HG03039 (cell line): ENCODE data around the gene FUT3.
"Not testable (repeated sequence)": the region's sequence is repeated elsewhere in the genome, so short reads cannot be mapped to it uniquely, and the experiment has no call there.

Experiments
- ATAC-seq: cut with Tn5 transposase; IDR thresholded peaks from one replicate; pipeline ENCODE4 v1.9.1; 2021; ENCODE audit warnings: mild to moderate bottlenecking, moderate library complexity; ENCODE audit not compliant: unreplicated experiment

The FUT3 gene

GRCh38 chr19:5851302-5851701, at the start of gene FUT3:
FUT3 (minus strand) TSS chr19:5851449.
- no peak for ATAC-seq

GRCh38 chr19:5900976-5901375, 49.7 kb upstream of the FUT3 start:
- no peak for ATAC-seq

- no peak for ATAC-seq
These were observed 48.7 kb upstream of the FUT3 start for GRCh38 chr19:5899728-5900526.

- ATAC-seq: no peak
These were observed 46.1 kb upstream of the FUT3 start for GRCh38 chr19:5897189-5897969.

GRCh38 chr19:5896365-5897076, 45.3 kb upstream of the FUT3 start:
- ATAC-seq: no peak

- no peak for ATAC-seq
These were observed 44.6 kb upstream of the FUT3 start for GRCh38 chr19:5895890-5896289.

- no peak for ATAC-seq
These were observed 44.2 kb upstream of the FUT3 start for GRCh38 chr19:5895409-5895808.

- no peak for ATAC-seq
These were observed 43.6 kb upstream of the FUT3 start for GRCh38 chr19:5894704-5895349.

- ATAC-seq: no peak
These were observed 42.9 kb upstream of the FUT3 start for GRCh38 chr19:5893907-5894703.

- no peak for ATAC-seq
These were observed 42.2 kb upstream of the FUT3 start for GRCh38 chr19:5893296-5893903.

GRCh38 chr19:5892772-5893275, 41.6 kb upstream of the FUT3 start:
- ATAC-seq: no peak

- ATAC-seq: no peak
These were observed 40.9 kb upstream of the FUT3 start for GRCh38 chr19:5891938-5892771.

- ATAC-seq: no peak
These were observed 40.3 kb upstream of the FUT3 start for GRCh38 chr19:5891572-5891937.

- ATAC-seq: no peak
These were observed 38.9 kb upstream of the FUT3 start for GRCh38 chr19:5890099-5890498.

GRCh38 chr19:5889288-5889971, 38.2 kb upstream of the FUT3 start:
- no peak for ATAC-seq

- ATAC-seq: not testable (repeated sequence)
These were observed 33.0 kb upstream of the FUT3 start for GRCh38 chr19:5884065-5884811.

- ATAC-seq: not testable (repeated sequence)
These were observed 32.1 kb upstream of the FUT3 start for GRCh38 chr19:5883157-5883873.
